Left lung (tissue), 10 donors: Measurements from ENCODE around the gene INO80. TPM values are rescaled to one million over a fixed set of nuclear protein-coding genes. Genes with fewer than 3 reads are reported as not detected.

Experiments used
- ATAC-seq: fragments of 200-7000 bp; cut with Tn5 transposase; one replicate; pipeline ENCODE4 v1.9.1; 2020; ENCODE audit warnings: moderate library complexity
- DNase-seq, 4 donors: peaks; one replicate each; pipeline ENCODE4 v3.0.0-alpha.2; 2013 to 2020
- H3K27ac ChIP-seq, 2 donors: fragments of 200-600 bp; sonication (generic) in 1 of 2; one replicate each; pipeline versions ENCODE4 v1.5.0 to v1.8.0; 2020 to 2021
- H3K27me3 ChIP-seq, 2 donors: fragments of 200-600 bp; sonication (generic) in 1 of 2; one replicate each; pipeline versions ENCODE4 v1.5.0 to v1.8.0; 2020 to 2021
- H3K36me3 ChIP-seq, 2 donors: fragments of 200-600 bp; sonication (generic) in 1 of 2; one replicate each; pipeline versions ENCODE4 v1.5.0 to v1.8.0; 2020 to 2021
- H3K4me1 ChIP-seq, 2 donors: fragments of 200-600 bp; one replicate each; pipeline ENCODE4 v1.8.0; 2021
- H3K4me3 ChIP-seq, 2 donors: fragments of 200-600 bp; sonication (generic) in 1 of 2; one replicate each; pipeline versions ENCODE4 v1.5.0 to v1.8.0; 2020 to 2021; ENCODE audit warnings: mild to moderate bottlenecking in 1 of 2
- H3K9me3 ChIP-seq, 2 donors: fragments of 200-600 bp; sonication (generic) in 1 of 2; one replicate each; pipeline versions ENCODE4 v1.5.0 to v1.8.0; 2020 to 2021
- intact Hi-C, 2 donors: fragments of 100-400 bp; cut with DNase I; formaldehyde crosslinking; loops; one replicate each; pipeline versions ENCODE4 v1.11.2 to v1.14.2; 2022
- polyA plus RNA-seq, 6 donors: library from polyadenylated mRNA; unstranded; fragments of 120-200 nt; gene quantifications; one replicate each; pipeline ENCODE4 v1.2.1, GENCODE V29; 2013; ENCODE audit not compliant: insufficient read length in 6 of 6
- total RNA-seq, 2 donors: library from RNA; stranded (reverse); fragmentation: NEBNext Ultra II Directional; extraction: Animal tissue kit (Norgen Biotek cat#: 25700); gene quantifications; one replicate each; pipeline ENCODE4 v1.2.1, GENCODE V29; 2021
- TF ChIP-seq, protein P1 (sequence below), 2 donors: fragments of 200-600 bp; sonication (generic) in 1 of 2; IDR thresholded peaks; one replicate each; pipeline versions ENCODE4 v1.5.0 to v1.8.0; 2021; ENCODE audit warnings: antibody characterized with exemption in 2 of 2
- donor health status: DM: no; HTN: yes; CAD: no.
- donor health status: DM: no; HTN: no; CAD: no.

Gene INO80
- total and polyA plus RNA-seq, 8 donors = 20.1 to 31.0 (median 26.0) TPM

DNA sequence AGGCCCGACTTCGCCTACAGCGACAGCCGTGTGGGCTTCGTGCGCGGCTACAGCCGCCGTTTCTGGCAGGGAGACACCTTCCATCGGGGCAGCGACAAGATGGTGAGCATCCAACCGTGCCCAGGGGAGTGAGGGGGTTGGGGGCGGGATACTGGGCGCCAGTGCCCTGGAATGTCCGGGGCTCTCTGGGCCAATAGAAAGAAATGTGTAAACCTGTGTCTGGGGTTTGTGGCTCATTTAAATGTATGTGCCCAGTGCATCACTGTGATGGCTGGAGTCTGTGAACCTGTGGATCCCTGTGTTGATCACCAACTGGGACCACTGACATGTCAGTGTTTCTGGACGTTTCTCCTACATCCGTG lies 162.4 kb downstream of the INO80 start:
- ATAC-seq (peak; percentile 3), DNase-seq (no peak)
- Histone ChIP-seq H3K27me3 (no peaks in the 10 kb centered on the region), H3K36me3 (peaks cover 0 to 3% of the 10 kb centered on the region in 2 donors), H3K9me3 (no peaks in the 10 kb centered on the region), H3K4me3 (peak overlapping the region; percentile 59 to 77), H3K27ac (peak overlapping the region in 1 of 2 donors; percentile 80), H3K4me1 (peaks cover 3 to 31% of the 10 kb centered on the region in 2 donors)
- intact Hi-C loops = no loop called here
- TF ChIP-seq, protein P1, sequence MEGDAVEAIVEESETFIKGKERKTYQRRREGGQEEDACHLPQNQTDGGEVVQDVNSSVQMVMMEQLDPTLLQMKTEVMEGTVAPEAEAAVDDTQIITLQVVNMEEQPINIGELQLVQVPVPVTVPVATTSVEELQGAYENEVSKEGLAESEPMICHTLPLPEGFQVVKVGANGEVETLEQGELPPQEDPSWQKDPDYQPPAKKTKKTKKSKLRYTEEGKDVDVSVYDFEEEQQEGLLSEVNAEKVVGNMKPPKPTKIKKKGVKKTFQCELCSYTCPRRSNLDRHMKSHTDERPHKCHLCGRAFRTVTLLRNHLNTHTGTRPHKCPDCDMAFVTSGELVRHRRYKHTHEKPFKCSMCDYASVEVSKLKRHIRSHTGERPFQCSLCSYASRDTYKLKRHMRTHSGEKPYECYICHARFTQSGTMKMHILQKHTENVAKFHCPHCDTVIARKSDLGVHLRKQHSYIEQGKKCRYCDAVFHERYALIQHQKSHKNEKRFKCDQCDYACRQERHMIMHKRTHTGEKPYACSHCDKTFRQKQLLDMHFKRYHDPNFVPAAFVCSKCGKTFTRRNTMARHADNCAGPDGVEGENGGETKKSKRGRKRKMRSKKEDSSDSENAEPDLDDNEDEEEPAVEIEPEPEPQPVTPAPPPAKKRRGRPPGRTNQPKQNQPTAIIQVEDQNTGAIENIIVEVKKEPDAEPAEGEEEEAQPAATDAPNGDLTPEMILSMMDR (IDR thresholded peaks at IDR 0.05) = no peak

DNA sequence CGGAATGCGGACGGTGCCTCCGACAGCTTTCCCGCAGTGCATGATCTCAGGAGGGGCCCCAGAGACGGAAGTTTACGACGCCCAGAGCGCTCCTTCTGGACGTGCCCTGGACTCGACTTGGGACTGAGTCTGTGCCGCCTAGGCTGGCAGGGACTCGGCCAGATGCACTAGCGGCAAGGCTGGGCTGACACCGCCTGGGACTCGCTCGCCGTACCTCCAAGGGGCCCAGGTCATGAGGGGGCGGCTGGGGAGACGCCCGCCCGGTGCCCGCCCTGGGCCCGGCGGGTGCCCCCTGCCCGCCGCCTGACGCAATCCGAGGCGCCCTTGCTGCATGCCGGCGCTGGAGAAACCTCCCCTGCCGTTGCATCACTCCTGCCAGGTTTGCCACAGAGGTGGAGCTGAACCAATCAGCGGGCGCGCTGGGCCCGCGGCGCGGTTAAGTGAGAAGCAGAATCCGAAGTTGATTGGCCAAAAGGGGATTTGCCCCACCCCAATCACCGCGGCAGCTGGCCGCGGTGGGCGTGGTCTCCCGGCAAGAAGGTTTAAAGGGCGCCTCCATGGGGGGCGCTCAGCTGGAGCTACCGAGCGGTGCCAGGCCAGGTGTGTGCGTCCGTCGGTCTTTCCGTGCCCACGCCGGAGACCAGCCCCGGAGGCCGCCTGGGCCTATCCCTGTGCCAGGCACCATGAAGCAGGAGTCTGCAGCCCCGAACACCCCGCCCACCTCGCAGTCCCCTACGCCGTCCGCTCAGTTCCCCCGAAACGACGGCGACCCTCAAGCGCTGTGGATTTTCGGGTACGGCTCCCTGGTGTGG lies 163.0 kb downstream of the INO80 start, which contains the start of gene CHAC1:
Gene CHAC1, plus strand, starts transcription at position 571 of the 812 bp plus-strand sequence. Its CDS starts 113 bp downstream, at position 684.
- intact Hi-C loops = no loop called here
- peak; percentile 71 to 98 (median 94) for DNase-seq
- Histone ChIP-seq H3K9me3 (no peaks in the 10 kb centered on the region), H3K4me3 (peak within 1 kb of the TSS; percentile 59 to 77), H3K27ac (peak within 1 kb of the TSS; percentile 75 to 80), H3K4me1 (peaks cover 3 to 31% of the 10 kb centered on the region in 2 donors), H3K36me3 (peaks cover 0 to 3% of the 10 kb centered on the region in 2 donors), H3K27me3 (no peaks in the 10 kb centered on the region)
- peak; percentile 95 for ATAC-seq
- TF ChIP-seq, protein P1 (IDR thresholded peaks at IDR 0.05) = no peak

DNA sequence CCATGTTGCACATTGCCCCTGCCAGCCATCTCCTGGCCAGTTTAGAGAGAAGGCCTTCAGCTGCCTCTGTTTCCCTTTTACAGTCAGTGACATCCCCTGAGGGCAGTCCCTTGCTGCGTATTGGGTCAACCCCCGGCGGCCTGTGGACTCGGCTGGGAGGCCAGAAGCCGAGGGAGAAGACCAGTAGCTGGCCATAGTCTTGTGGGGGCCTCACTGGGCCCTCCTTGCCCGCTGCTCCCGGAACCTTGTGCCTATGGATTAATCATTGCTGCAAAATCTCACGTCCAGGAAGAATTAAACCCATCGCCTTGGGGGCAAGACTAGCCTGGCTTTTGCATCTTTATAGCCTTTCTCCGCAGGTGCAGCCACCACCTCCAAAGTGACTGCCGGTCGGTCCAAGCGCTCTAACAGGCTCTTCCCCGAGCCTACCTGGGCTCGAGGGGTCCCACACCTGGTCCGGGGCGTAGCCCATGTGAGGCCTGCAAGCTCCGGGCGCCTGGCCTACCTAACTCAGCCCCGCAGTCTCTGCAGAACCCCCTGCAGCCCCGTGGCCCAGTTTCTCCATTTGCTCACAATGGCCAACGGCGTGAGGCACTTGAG lies 163.7 kb downstream of the INO80 start:
- Histone ChIP-seq H3K4me1 (peaks cover 3 to 31% of the 10 kb centered on the region in 2 donors), H3K27ac (peak overlapping the region; percentile 75 to 80), H3K36me3 (peaks cover 0 to 3% of the 10 kb centered on the region in 2 donors), H3K9me3 (no peaks in the 10 kb centered on the region), H3K4me3 (peak overlapping the region; percentile 59 to 77), H3K27me3 (no peaks in the 10 kb centered on the region)
- DNase-seq (no peak), ATAC-seq (no peak)
- intact Hi-C loops = no loop called here
- TF ChIP-seq, protein P1 (IDR thresholded peaks at IDR 0.05) = no peak

DNA sequence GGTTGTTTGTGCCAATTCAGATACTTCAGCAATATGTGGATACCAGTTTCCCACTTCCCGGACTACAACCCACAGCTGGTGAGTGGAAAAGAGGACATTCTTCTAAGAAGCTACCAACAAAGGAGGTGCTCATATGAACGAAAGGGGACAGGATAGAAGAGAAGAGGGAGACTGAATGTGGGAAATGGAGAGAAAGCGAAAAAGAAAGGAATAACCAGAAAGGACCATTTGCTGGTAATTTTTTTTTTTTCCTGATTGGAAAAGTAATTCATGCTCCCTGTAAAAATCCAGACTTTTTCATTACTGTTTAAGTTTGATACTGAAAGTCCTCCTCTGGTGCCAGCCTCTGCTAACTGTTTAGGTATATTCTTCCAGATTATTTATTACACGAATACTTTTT lies 164.3 kb downstream of the INO80 start:
- Histone ChIP-seq H3K9me3 (no peaks in the 10 kb centered on the region), H3K4me3 (no peak overlapping the region), H3K27ac (no peak overlapping the region), H3K4me1 (peaks cover 3 to 29% of the 10 kb centered on the region in 2 donors), H3K36me3 (peaks cover 0 to 3% of the 10 kb centered on the region in 2 donors), H3K27me3 (no peaks in the 10 kb centered on the region)
- TF ChIP-seq, protein P1 (IDR thresholded peaks at IDR 0.05) = no peak
- DNase-seq (no peak), ATAC-seq (no peak)
- intact Hi-C loops = no loop called here

DNA sequence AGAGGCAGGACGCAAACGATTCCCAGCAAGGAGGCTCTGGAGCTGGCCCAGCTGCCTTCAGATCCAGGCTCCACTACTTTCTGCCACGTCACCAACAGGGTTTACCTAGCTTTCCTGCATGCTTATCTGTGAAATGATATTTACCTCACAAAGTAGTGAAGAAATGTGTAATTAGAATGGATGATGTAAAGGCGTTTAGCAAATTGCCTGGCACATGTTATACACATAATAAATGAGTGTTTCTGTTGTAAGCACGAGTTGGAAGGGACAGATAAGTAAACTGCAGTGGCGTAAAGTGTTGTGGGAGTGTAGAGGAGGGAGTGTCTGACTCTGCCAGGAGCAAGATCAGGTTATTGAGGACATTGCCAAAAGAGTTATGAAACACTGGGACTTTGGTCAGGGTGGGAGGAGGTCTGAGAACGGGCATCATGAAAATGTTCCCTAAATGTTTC lies 166.3 kb downstream of the INO80 start:
- Histone ChIP-seq H3K4me1 (peaks cover 3 to 24% of the 10 kb centered on the region in 2 donors), H3K9me3 (no peaks in the 10 kb centered on the region), H3K36me3 (no peaks in the 10 kb centered on the region), H3K27ac (peak overlapping the region; percentile 3 to 28), H3K27me3 (no peaks in the 10 kb centered on the region), H3K4me3 (no peak overlapping the region)
- DNase-seq (no peak), ATAC-seq (peak; percentile 36)
- intact Hi-C loops = no loop called here
- TF ChIP-seq, protein P1 (IDR thresholded peaks at IDR 0.05) = no peak
